ENCODE data around the gene LRSAM1. TPM values are rescaled to one million over a fixed set of nuclear protein-coding genes. Genes with fewer than 3 reads are reported as not detected.

The LRSAM1 gene
- polyA plus RNA-seq, 1 experiment: 3.4 TPM

GRCh38 chr9:127502706-127503378, 51.5 kb downstream of the LRSAM1 start:
- POLR2A ChIA-PET: interaction anchor here (0.7 to 1.4 kb wide), 2 partner anchors 65 to 82 kb away, joined by 3 to 10 read pairs; no protein-coding TSS in a partner anchor
- TF ChIP-seq CTCF (IDR thresholded peaks at IDR 0.05; ENCODE audit: low read depth, low read length): no peak
- no peaks in the 10 kb centered on the region; the same call in 1 of the 2 replicates for H3K9me3 ChIP-seq (ENCODE audit: control insufficient read depth, insufficient read depth, low read length)
- H3K4me3 ChIP-seq (ENCODE audit: low read depth, low read length): no peak overlapping the region
- CTCF ChIA-PET: interaction anchor here (0.7 to 3.7 kb wide), 8 partner anchors 12 to 113 kb away, joined by 3 to 103 read pairs (median 4); no protein-coding TSS in a partner anchor
- peak overlapping the region; percentile 47 for H3K27ac ChIP-seq (ENCODE audit: low read depth, low read length)
- no peak for DNase-seq (ENCODE audit: low read depth, low spot score)
- H3K27me3 ChIP-seq (ENCODE audit: control insufficient read depth, insufficient read depth, low read length): no peaks in the 10 kb centered on the region

GRCh38 chr9:127503379-127503921, 52.1 kb downstream of the LRSAM1 start:
- TF ChIP-seq CTCF (IDR thresholded peaks at IDR 0.05; ENCODE audit: low read depth, low read length): no peak
- Histone ChIP-seq H3K27ac (ENCODE audit: low read depth, low read length) (no peak overlapping the region), H3K27me3 (ENCODE audit: control insufficient read depth, insufficient read depth, low read length) (no peaks in the 10 kb centered on the region), H3K9me3 (ENCODE audit: control insufficient read depth, insufficient read depth, low read length) (no peaks in the 10 kb centered on the region; the same call in 1 of the 2 replicates), H3K4me3 (ENCODE audit: low read depth, low read length) (no peak overlapping the region)
- DNase-seq (ENCODE audit: low read depth, low spot score): no peak
- POLR2A ChIA-PET: interaction anchor here (1.4 kb wide), 1 partner anchor 65 kb away, joined by 3 read pairs; no protein-coding TSS in a partner anchor
- CTCF ChIA-PET: interaction anchor here (0.5 to 3.7 kb wide), 16 partner anchors 8 to 196 kb away, joined by 3 to 103 read pairs (median 4); no protein-coding TSS in a partner anchor

- peak; percentile 86 for TF ChIP-seq CTCF (IDR thresholded peaks at IDR 0.05; ENCODE audit: low read depth, low read length)
- Histone ChIP-seq H3K27ac (ENCODE audit: low read depth, low read length) (peak overlapping the region; percentile 57), H3K9me3 (ENCODE audit: control insufficient read depth, insufficient read depth, low read length) (no peaks in the 10 kb centered on the region; the same call in 1 of the 2 replicates), H3K27me3 (ENCODE audit: control insufficient read depth, insufficient read depth, low read length) (no peaks in the 10 kb centered on the region), H3K4me3 (ENCODE audit: low read depth, low read length) (no peak overlapping the region)
- CTCF ChIA-PET: interaction anchor here (0.5 to 3.7 kb wide), 22 partner anchors 9 to 417 kb away, joined by 3 to 103 read pairs (median 4); no protein-coding TSS in a partner anchor
- POLR2A ChIA-PET: interaction anchor here (0.5 to 1.4 kb wide), 4 partner anchors 15 to 396 kb away, joined by 3 to 4 read pairs (median 4); no protein-coding TSS in a partner anchor
- peak; percentile 70 for DNase-seq (ENCODE audit: low read depth, low spot score)
These were observed 52.9 kb downstream of the LRSAM1 start for GRCh38 chr9:127503947-127504886.

- POLR2A ChIA-PET: interaction anchor here (0.5 to 1.4 kb wide), 3 partner anchors 51 to 396 kb away, joined by 3 to 8 read pairs (median 4); no protein-coding TSS in a partner anchor
- DNase-seq (ENCODE audit: low read depth, low spot score): no peak
- no peaks in the 10 kb centered on the region for H3K27me3 ChIP-seq (ENCODE audit: control insufficient read depth, insufficient read depth, low read length)
- CTCF ChIA-PET: interaction anchor here (0.5 to 3.7 kb wide), 6 partner anchors 54 to 411 kb away, joined by 3 to 103 read pairs (median 4); no protein-coding TSS in a partner anchor
- H3K4me3 ChIP-seq (ENCODE audit: low read depth, low read length): no peak overlapping the region
- TF ChIP-seq CTCF (IDR thresholded peaks at IDR 0.05; ENCODE audit: low read depth, low read length): no peak
- H3K27ac ChIP-seq (ENCODE audit: low read depth, low read length): peak overlapping the region; percentile 57
- no peaks in the 10 kb centered on the region; the same call in 1 of the 2 replicates for H3K9me3 ChIP-seq (ENCODE audit: control insufficient read depth, insufficient read depth, low read length)
These were observed 53.6 kb downstream of the LRSAM1 start for GRCh38 chr9:127504887-127505251.

Data from AG04450 (cell line).